Measurements from ENCODE around the gene STK4. TPM values are rescaled to one million over a fixed set of nuclear protein-coding genes. Genes with fewer than 3 reads are reported as not detected.

STK4 gene
- total and polyA plus RNA-seq, 2 of the 8 experiments (the other 6 are each of a cell fraction or from before 2014, with no cell fraction given) = 12.0 to 34.3 TPM

- H3K36me3 ChIP-seq (ENCODE audit: control insufficient read depth in 2 of 4, insufficient read depth in 4 of 4, low read length in 3 of 4) = peaks cover 2 to 27% (median 14%) of the 10 kb centered on the region in 4 experiments
- H2AK5ac ChIP-seq (ENCODE audit: low read depth, low read length) = no peak overlapping the region
- H3K27ac ChIP-seq (ENCODE audit: low read depth, low read length) = no peak overlapping the region
- no peak overlapping the region for H2BK120ac ChIP-seq (replicated peaks; ENCODE audit: low read depth, low read length)
- H4K8ac ChIP-seq (ENCODE audit: extremely low read depth, insufficient read depth, low read length) = no peak overlapping the region
- WGBS, 2 experiments (ENCODE audit: extremely low coverage in 1 of 2, insufficient coverage in 1 of 2, insufficient read length in 1 of 2, insufficient replicate concordance in 2 of 2, low coverage in 1 of 2, low lambda C conversion rate in 2 of 2, missing lambda C conversion rate in 1 of 2) = 89% methylated on average over 1 of the region's 1 CpG; no CpG with 5 or more reads in 1 of the 2 experiments
- H4K5ac ChIP-seq (ENCODE audit: insufficient read length, low read depth, low read length) = no peak overlapping the region
- no peak overlapping the region for H2BK15ac ChIP-seq (ENCODE audit: low read length)
- DNase-seq (ENCODE audit: low read depth in 1 of 2, low spot score in 2 of 2) (no peak), FAIRE-seq (no peak)
- TF ChIP-seq EGR1 (IDR thresholded peaks at IDR 0.05; ENCODE audit: borderline replicate concordance, low read depth, low read length) (no peak), KDM4A (IDR thresholded peaks at IDR 0.05; ENCODE audit: low read depth, low read length, severe bottlenecking) (no peak), CBX5 (IDR thresholded peaks at IDR 0.05; ENCODE audit: low read depth, low read length) (no peak), SP4 (IDR thresholded peaks at IDR 0.05; ENCODE audit: low read length) (no peak), PHF8 (conservative IDR thresholded peaks at IDR 0.05; ENCODE audit: low read depth, low read length) (no peak)
- no peak overlapping the region for H2BK5ac ChIP-seq (ENCODE audit: low read depth, low read length)
- no peaks in the 10 kb centered on the region; the same call in 1 of the 2 replicates for H3K79me1 ChIP-seq (ENCODE audit: low read depth, low read length)
- H3K79me2 ChIP-seq (ENCODE audit: control insufficient read depth in 1 of 2, insufficient read depth in 2 of 2, low read length in 2 of 2) = peaks cover 8 to 47% of the 10 kb centered on the region in 2 experiments
- no peak overlapping the region for H4K91ac ChIP-seq (replicated peaks; ENCODE audit: insufficient read length, low read length)
- H3K4me3 ChIP-seq (ENCODE audit: extremely low read depth in 1 of 4, insufficient read depth in 2 of 4, low read depth in 3 of 4, low read length in 4 of 4) = no peak overlapping the region
- H3K14ac ChIP-seq (ENCODE audit: insufficient read length) = no peak overlapping the region
- no peak overlapping the region for H3K9ac ChIP-seq (replicated peaks in 1 of 4; ENCODE audit: extremely low read depth in 1 of 4, low read depth in 3 of 4, low read length in 3 of 4)
- peaks cover 7% of the 10 kb centered on the region; the same call in 1 of the 2 replicates for H3K23me2 ChIP-seq (ENCODE audit: low read depth, low read length)
- ChIA-PET POLR2A (ENCODE audit: partially characterized antibody) (interaction anchor here (0.7 to 1.1 kb wide), 2 partner anchors 10 to 78 kb away, joined by 3 read pairs; no protein-coding TSS in a partner anchor), CTCF (ENCODE audit: partially characterized antibody) (interaction anchor here (0.7 kb wide), 1 partner anchor 59 kb away, joined by 3 read pairs; no protein-coding TSS in a partner anchor)
- no peak overlapping the region for H3K4me2 ChIP-seq (ENCODE audit: insufficient read depth in 1 of 2, low read depth in 2 of 2, low read length in 2 of 2)
- no peaks in the 10 kb centered on the region for H3K9me3 ChIP-seq (ENCODE audit: insufficient read depth in 2 of 2, low read depth in 1 of 2, low read length in 1 of 2)
- peaks cover 3 to 4% (median 3%) of the 10 kb centered on the region in 4 experiments; a peak in 5 of 7 replicates for H3K4me1 ChIP-seq (replicated peaks in 1 of 4; ENCODE audit: control insufficient read depth in 3 of 4, insufficient read depth in 4 of 4, low read length in 3 of 4)
- no peak overlapping the region for H2BK12ac ChIP-seq (ENCODE audit: low read depth, low read length)
- H3K4ac ChIP-seq (replicated peaks; ENCODE audit: insufficient read length, low read depth, low read length) = no peak overlapping the region
- no peak overlapping the region for H3K23ac ChIP-seq (ENCODE audit: insufficient read length)
- no peaks in the 10 kb centered on the region for H3K27me3 ChIP-seq (replicated peaks in 1 of 4; ENCODE audit: control insufficient read depth in 3 of 4, extremely low read depth in 1 of 4, insufficient read depth in 3 of 4, low read length in 3 of 4)
- no peak overlapping the region for H2BK20ac ChIP-seq (ENCODE audit: low read length)
- no peak overlapping the region for H2AFZ ChIP-seq (ENCODE audit: low read length)
- peaks cover 0 to 7% of the 10 kb centered on the region in 2 experiments for H4K20me1 ChIP-seq (replicated peaks in 1 of 2; ENCODE audit: control insufficient read depth in 1 of 2, insufficient read depth in 2 of 2, low read length in 2 of 2)
- H3K56ac ChIP-seq (replicated peaks; ENCODE audit: insufficient read length, low read depth, low read length) = no peak overlapping the region
- no peak overlapping the region for H3K18ac ChIP-seq (ENCODE audit: extremely low read depth, low read length)
These were observed 4.0 kb downstream of the STK4 start for GRCh38 chr20:44970243-44970757.

All from H1 (cell line).